Adrenal gland (tissue), 12 donors: ENCODE results near the gene FES. TPM values are rescaled to one million over a fixed set of nuclear protein-coding genes. Genes with fewer than 3 reads are reported as not detected.

Source experiments
- DNase-seq, 7 donors: peaks; one replicate each; pipeline ENCODE4 v3.0.0-alpha.2; 2019 to 2020
- H3K27ac ChIP-seq, 5 donors: fragments of 200-600 bp; sonication (generic) in 4 of 5; 1 replicate in 3 of 5; 2 replicates in 2 of 5; pipeline versions ENCODE4 v1.5.1 to v1.8.0; 2016 to 2020; ENCODE audit warnings: mild to moderate bottlenecking in 1 of 5
- H3K27me3 ChIP-seq: fragments of 200-600 bp; 2 replicates; pipeline ENCODE4 v1.8.0; 2021
- H3K36me3 ChIP-seq, 2 donors: fragments of 200-600 bp; replicated peaks in 1 of 2; 1 replicate in 1 of 2; 2 replicates in 1 of 2; pipeline versions ENCODE4 v1.5.1 to v1.8.0; 2018 to 2022
- H3K4me1 ChIP-seq, 2 donors: fragments of 200-600 bp; replicated peaks in 1 of 2; 1 replicate in 1 of 2; 2 replicates in 1 of 2; pipeline versions ENCODE4 v1.5.1 to v1.8.0; 2018 to 2021
- H3K4me3 ChIP-seq, 4 donors: fragments of 200-600 bp; sonication (generic) in 3 of 4; one replicate each; pipeline ENCODE4 v1.5.1; 2016 to 2018
- H3K9me3 ChIP-seq, 3 donors: fragments of 200-600 bp; sonication (generic) in 1 of 3; replicated peaks in 1 of 3; 1 replicate in 2 of 3; 2 replicates in 1 of 3; pipeline versions ENCODE4 v1.5.1 to v1.8.0; 2016 to 2021
- POLR2A ChIP-seq, 2 donors: fragments of 450-650 bp; IDR thresholded peaks; one replicate each; pipeline ENCODE4 v1.6.1; 2017; ENCODE audit warnings: antibody characterized with exemption in 2 of 2, mild to moderate bottlenecking in 2 of 2, moderate library complexity in 1 of 2
- WGBS, 4 donors: extraction: QIAGEN DNeasy Blood & Tissue Kit in 2 of 4; methylation state at CpG; one replicate each; pipeline versions ENCODE4 v1.1.5 to v1.1.7; 2013 to 2017; 5-methylcytosine and 5-hydroxymethylcytosine counted together
- intact Hi-C, 2 donors: fragments of 100-400 bp; cut with DNase I; formaldehyde crosslinking; loops; one replicate each; pipeline versions ENCODE4 v1.14.1 to v1.15.0; 2022 to 2023
- polyA plus RNA-seq, 3 donors: library from polyadenylated mRNA; stranded (reverse); fragments of 200-250 nt in 2 of 3; fragments of 350-450 nt in 1 of 3; fragmentation: Illumina TruSeq in 1 of 3; extraction: RNeasy Lipid Tissue Mini Kit (QIAGEN cat#74804) in 1 of 3; gene quantifications; one replicate each; pipeline ENCODE4 v1.2.3, GENCODE V29; 2013 to 2014
- small RNA-seq, 2 donors: library from RNA; depleted of rRNA; stranded (forward); fragments of <200 nt; gene quantifications; one replicate each; pipeline ENCODE3, GENCODE V24; 2016
- total RNA-seq, 9 donors: library from RNA; depleted of rRNA in 4 of 9; stranded (reverse); fragments of >200 nt in 4 of 9; fragments of 120-200 nt in 1 of 9; fragmentation: NEBNext Ultra II Directional in 1 of 9; extraction: Animal tissue kit (Norgen Biotek cat#: 25700) in 1 of 9; gene quantifications; one replicate each; pipeline versions ENCODE4 v1.1.0 to v1.2.4, GENCODE V29; 2013 to 2023
- TF ChIP-seq, protein P1 (sequence below), 6 experiments: fragments of 450-650 bp in 4 of 6; fragments of 200-600 bp in 2 of 6; sonication (generic) in 1 of 6; IDR thresholded peaks; 1 replicate in 5 of 6; 2 replicates in 1 of 6; pipeline versions ENCODE4 v1.5.1 to v1.8.0; 2016 to 2021; ENCODE audit warnings: antibody characterized with exemption in 6 of 6, mild to moderate bottlenecking in 2 of 6, moderate library complexity in 1 of 6
- donor health status: healthy with polysubstance abuse.
- donor health status: Bipolar disorder and iron deficiency.
- donor health status: DM: yes; HTN: yes; CAD: no.
- donor health status: DM: no; HTN: no; CAD: no.
- donor health status: DM: no; HTN: no; CAD: no.
- donor health status: DM: yes; HTN: yes; CAD: no.

The FES gene
- total and polyA plus RNA-seq, 12 donors, result 2.3 to 82.3 (median 24.9) TPM

GRCh38 chr15:90942354-90943120 lies 58.2 kb downstream of the FES start:
- Histone ChIP-seq H3K4me1 (no peaks in the 10 kb centered on the region), H3K27ac (no peak overlapping the region), H3K9me3 (no peaks in the 10 kb centered on the region), H3K27me3 (no peaks in the 10 kb centered on the region), H3K4me3 (no peak overlapping the region), H3K36me3 (peaks cover 0 to 94% of the 10 kb centered on the region in 2 donors)
- no peak for DNase-seq
- intact Hi-C loops, result no loop called here
- 75 to 84% (median 83%) methylated on average over 10 to 12 of the region's 12 CpGs for WGBS, 4 donors
- TF ChIP-seq POLR2A (IDR thresholded peaks at IDR 0.05), result no peak
- TF ChIP-seq, protein P1, sequence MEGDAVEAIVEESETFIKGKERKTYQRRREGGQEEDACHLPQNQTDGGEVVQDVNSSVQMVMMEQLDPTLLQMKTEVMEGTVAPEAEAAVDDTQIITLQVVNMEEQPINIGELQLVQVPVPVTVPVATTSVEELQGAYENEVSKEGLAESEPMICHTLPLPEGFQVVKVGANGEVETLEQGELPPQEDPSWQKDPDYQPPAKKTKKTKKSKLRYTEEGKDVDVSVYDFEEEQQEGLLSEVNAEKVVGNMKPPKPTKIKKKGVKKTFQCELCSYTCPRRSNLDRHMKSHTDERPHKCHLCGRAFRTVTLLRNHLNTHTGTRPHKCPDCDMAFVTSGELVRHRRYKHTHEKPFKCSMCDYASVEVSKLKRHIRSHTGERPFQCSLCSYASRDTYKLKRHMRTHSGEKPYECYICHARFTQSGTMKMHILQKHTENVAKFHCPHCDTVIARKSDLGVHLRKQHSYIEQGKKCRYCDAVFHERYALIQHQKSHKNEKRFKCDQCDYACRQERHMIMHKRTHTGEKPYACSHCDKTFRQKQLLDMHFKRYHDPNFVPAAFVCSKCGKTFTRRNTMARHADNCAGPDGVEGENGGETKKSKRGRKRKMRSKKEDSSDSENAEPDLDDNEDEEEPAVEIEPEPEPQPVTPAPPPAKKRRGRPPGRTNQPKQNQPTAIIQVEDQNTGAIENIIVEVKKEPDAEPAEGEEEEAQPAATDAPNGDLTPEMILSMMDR (IDR thresholded peaks at IDR 0.05), result no peak

DNA sequence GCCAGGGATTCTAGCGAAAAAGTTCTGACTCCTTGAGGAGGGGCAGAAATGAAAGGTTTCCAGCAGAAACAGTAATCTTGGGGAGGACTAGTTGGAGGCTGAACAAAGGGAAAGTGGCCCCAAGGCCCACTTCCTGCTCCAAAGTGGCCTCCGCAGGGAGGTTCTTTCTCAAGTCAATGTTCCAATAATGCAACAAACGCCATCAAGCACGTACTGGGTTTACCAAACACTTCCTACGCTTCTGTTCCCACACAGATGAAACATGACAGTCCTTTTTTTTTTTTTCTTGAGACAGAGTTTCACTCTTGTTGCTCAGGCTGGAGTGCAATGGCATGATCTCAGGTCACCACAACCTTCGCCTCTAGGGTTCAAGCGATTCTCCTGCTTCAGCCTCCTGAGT lies 60.8 kb downstream of the FES start:
- intact Hi-C loops, result no loop called here
- H3K36me3 ChIP-seq, result peaks cover 0 to 96% of the 10 kb centered on the region in 2 donors
- no peaks in the 10 kb centered on the region for H3K9me3 ChIP-seq
- H3K4me1 ChIP-seq, result no peaks in the 10 kb centered on the region
- DNase-seq, result no peak
- no peak overlapping the region for H3K27ac ChIP-seq
- no peak overlapping the region for H3K4me3 ChIP-seq
- no peaks in the 10 kb centered on the region for H3K27me3 ChIP-seq
- 89 to 96% (median 92%) methylated on average over 7 of the region's 7 CpGs for WGBS, 4 donors
- no peak for TF ChIP-seq POLR2A (IDR thresholded peaks at IDR 0.05)
- TF ChIP-seq, protein P1 (IDR thresholded peaks at IDR 0.05), result no peak

Small RNA genes lying within 50 kb of the gene (small RNA-seq; reads per million reads assigned to genes)
- 0 reads per million in 2 donors for gene RN7SL363P

Other genes with a start within 250 kb of the FES start
- 1 to 10 TPM in 7 of 9 donors, under 1 TPM in 2; 0.24 to 6.8 (median 1.3) TPM for gene BLM, start 167.2 kb upstream of the FES start, total RNA-seq
- gene BLM, start 167.2 kb upstream of the FES start, polyA plus RNA-seq, result 1 to 10 TPM; 1.1 to 2.2 (median 1.4) TPM
- 100 to 1,000 TPM in 1 of 9 donors, 10 to 100 TPM in 8; 18.5 to 119 (median 49.8) TPM for gene FURIN, start 15.9 kb upstream of the FES start, total RNA-seq
- 10 to 100 TPM; 11.5 to 29.3 (median 24.7) TPM for gene FURIN, start 15.9 kb upstream of the FES start, polyA plus RNA-seq
- 10 to 100 TPM; 13.3 to 94.6 (median 65.5) TPM for gene MAN2A2, start 18.8 kb downstream of the FES start, total RNA-seq
- 10 to 100 TPM; 26.5 to 83.3 (median 46.2) TPM for gene MAN2A2, start 18.8 kb downstream of the FES start, polyA plus RNA-seq
- gene HDDC3, start 48.0 kb downstream of the FES start, total RNA-seq, result 10 to 100 TPM; 14.6 to 40.2 (median 25.0) TPM
- gene HDDC3, start 48.0 kb downstream of the FES start, polyA plus RNA-seq, result 10 to 100 TPM; 19.9 to 31.5 (median 30.4) TPM
- 100 to 1,000 TPM in 1 of 9 donors, 10 to 100 TPM in 8; 32.2 to 114 (median 58.3) TPM for gene UNC45A, start 50.8 kb downstream of the FES start, total RNA-seq
- 10 to 100 TPM; 28.1 to 82.1 (median 71.1) TPM for gene UNC45A, start 50.8 kb downstream of the FES start, polyA plus RNA-seq
- gene RCCD1, start 70.4 kb downstream of the FES start, total RNA-seq, result 10 to 100 TPM in 8 of 9 donors, 1 to 10 TPM in 1; 8.1 to 38.7 (median 19.1) TPM
- 10 to 100 TPM in 2 of 3 donors, 1 to 10 TPM in 1; 7.7 to 17.4 (median 13.5) TPM for gene RCCD1, start 70.4 kb downstream of the FES start, polyA plus RNA-seq
- gene PRC1, start 110.0 kb downstream of the FES start, total RNA-seq, result 10 to 100 TPM in 3 of 9 donors, 1 to 10 TPM in 6; 5.4 to 63.8 (median 6.7) TPM
- 1 to 10 TPM; 4.7 to 9.0 (median 6.1) TPM for gene PRC1, start 110.0 kb downstream of the FES start, polyA plus RNA-seq
- gene VPS33B, start 138.1 kb downstream of the FES start, total RNA-seq, result 10 to 100 TPM in 7 of 9 donors, 1 to 10 TPM in 2; 9.1 to 21.5 (median 14.5) TPM
- 10 to 100 TPM; 16.1 to 23.8 (median 19.3) TPM for gene VPS33B, start 138.1 kb downstream of the FES start, polyA plus RNA-seq
- 1 to 10 TPM; 1.8 to 7.5 (median 4.7) TPM for gene SV2B, start 215.8 kb downstream of the FES start, total RNA-seq
- 1 to 10 TPM in 1 of 3 donors, under 1 TPM in 2; 0.16 to 3.3 (median 0.94) TPM for gene SV2B, start 215.8 kb downstream of the FES start, polyA plus RNA-seq